Small intestine (tissue), 7 donors: ENCODE data around the gene MYOCD. TPM values are rescaled to one million over a fixed set of nuclear protein-coding genes. Genes with fewer than 3 reads are reported as not detected.

Experiments
- DNase-seq, 2 donors: peaks; one replicate each; pipeline versions ENCODE4 v3.0.0 to v3.0.0-alpha.2; 2013
- FAIRE-seq: peaks from 2 replicates; lab custom pipeline; 2012; peaks lifted over from hg19 to GRCh38; lab: Jason Lieb, UNC
- H3K27ac ChIP-seq, 3 donors: one replicate each; pipeline ENCODE4 v1.5.1; 2013; ENCODE audit warnings: low read length in 2 of 3, mild to moderate bottlenecking in 2 of 3, control low read depth in 1 of 3, inconsistent platforms in 1 of 3, low read depth in 1 of 3, moderate library complexity in 1 of 3
- H3K27me3 ChIP-seq, 3 donors: one replicate each; pipeline ENCODE4 v1.6.1; 2013; ENCODE audit warnings: low read length in 3 of 3, inconsistent platforms in 1 of 3; ENCODE audit not compliant: control insufficient read depth in 3 of 3, insufficient read depth in 3 of 3
- H3K36me3 ChIP-seq, 3 donors: one replicate each; pipeline ENCODE4 v1.6.1; 2013; ENCODE audit warnings: low read length in 3 of 3, inconsistent platforms in 1 of 3, low read depth in 1 of 3, mild to moderate bottlenecking in 1 of 3, moderate library complexity in 1 of 3; ENCODE audit not compliant: control insufficient read depth in 3 of 3, insufficient read depth in 2 of 3
- H3K4me1 ChIP-seq, 3 donors: one replicate each; pipeline ENCODE4 v1.6.1; 2013; ENCODE audit warnings: low read length in 2 of 3, inconsistent platforms in 1 of 3, low read depth in 1 of 3, mild to moderate bottlenecking in 1 of 3, moderate library complexity in 1 of 3; ENCODE audit not compliant: control insufficient read depth in 3 of 3, insufficient read depth in 2 of 3
- H3K4me3 ChIP-seq, 3 donors: one replicate each; pipeline ENCODE4 v1.5.1; 2013; ENCODE audit warnings: low read length in 3 of 3, control low read depth in 1 of 3, inconsistent platforms in 1 of 3, low read depth in 1 of 3, mild to moderate bottlenecking in 1 of 3, moderate library complexity in 1 of 3
- H3K9me3 ChIP-seq, 2 donors: one replicate each; pipeline ENCODE4 v1.6.1; 2013; ENCODE audit warnings: low read depth in 1 of 2, low read length in 1 of 2; ENCODE audit not compliant: control insufficient read depth in 2 of 2, insufficient read depth in 1 of 2
- WGBS, 3 donors: extraction: QIAGEN DNeasy Blood & Tissue Kit; methylation state at CpG; one replicate each; pipeline ENCODE4 v1.1.7; 2013; 5-methylcytosine and 5-hydroxymethylcytosine counted together
- polyA plus RNA-seq, 4 donors: library from polyadenylated mRNA; stranded (reverse) in 3 of 4; unstranded in 1 of 4; fragments of 200-250 nt in 3 of 4; fragments of 120-200 nt in 1 of 4; gene quantifications; one replicate each; pipeline versions ENCODE4 v1.2.1 to v1.2.3, GENCODE V29; 2013
- donor health status: healthy with polysubstance abuse.
- donor health status: control.
- donor health status: control.
- donor health status: Bipolar disorder and iron deficiency.
- donor health status: healthy.

MYOCD gene
- polyA plus RNA-seq, 4 donors = under 0.01 to 3.1 (median 2.1) TPM

DNA sequence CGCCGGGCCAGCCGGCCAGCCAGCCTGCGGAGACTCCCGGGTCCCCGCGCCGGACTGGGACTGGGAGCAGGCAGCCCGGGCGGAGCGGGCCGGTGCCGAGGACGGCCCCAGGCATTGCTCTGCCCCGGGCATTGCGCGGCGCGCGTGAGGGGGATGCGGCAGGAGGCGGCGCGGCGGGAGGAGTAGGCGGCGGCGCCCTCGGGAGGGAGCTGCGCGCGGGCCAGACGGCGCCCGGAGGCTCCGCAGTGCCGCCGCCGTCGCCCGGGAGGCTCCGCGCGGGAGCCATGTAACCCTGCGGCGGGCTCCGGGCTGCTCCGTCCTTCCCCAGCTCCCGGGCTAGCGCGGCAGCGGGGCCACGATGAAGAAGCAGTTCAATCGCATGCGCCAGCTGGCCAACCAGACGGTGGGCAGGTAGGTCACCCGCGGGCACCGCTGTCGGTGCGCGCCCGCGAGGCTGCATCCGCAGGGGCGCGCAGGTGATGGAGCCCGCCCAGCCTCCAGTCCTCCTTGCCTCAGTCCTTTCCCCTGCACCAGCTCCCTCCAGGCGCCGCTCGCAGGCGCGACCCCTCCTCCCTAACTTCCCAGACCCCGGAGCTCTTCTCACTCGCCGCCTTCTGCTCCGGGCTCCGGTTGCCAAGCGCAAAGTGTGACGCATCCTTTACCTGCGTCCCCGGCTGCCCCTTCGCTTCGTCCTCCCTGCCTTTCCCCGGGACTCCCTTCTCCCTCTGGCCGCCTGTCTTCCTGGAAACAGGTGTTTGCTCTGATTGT lies 124.0 kb downstream of the MYOCD start, which contains the start of gene ARHGAP44:
Gene ARHGAP44 (plus strand): TSS at position 18 of the 768 bp plus-strand sequence. CDS start 341 bp downstream, at position 359.
- DNase-seq = peak; percentile 69 to 85
- H3K9me3 ChIP-seq = no peaks in the 10 kb centered on the region
- H3K36me3 ChIP-seq = no peaks in the 10 kb centered on the region
- peaks cover 0 to 3% (median 2%) of the 10 kb centered on the region in 3 donors for H3K4me1 ChIP-seq
- peak within 1 kb of the TSS in 2 of 3 donors; percentile 30 to 55 for H3K27ac ChIP-seq
- no peak for FAIRE-seq
- H3K27me3 ChIP-seq = peaks cover 0 to 7% (median 0%) of the 10 kb centered on the region in 3 donors
- H3K4me3 ChIP-seq = peak within 1 kb of the TSS; percentile 40 to 92 (median 57)
- 1% methylated on average over 45 to 86 of the region's 86 CpGs for WGBS, 3 donors

DNA sequence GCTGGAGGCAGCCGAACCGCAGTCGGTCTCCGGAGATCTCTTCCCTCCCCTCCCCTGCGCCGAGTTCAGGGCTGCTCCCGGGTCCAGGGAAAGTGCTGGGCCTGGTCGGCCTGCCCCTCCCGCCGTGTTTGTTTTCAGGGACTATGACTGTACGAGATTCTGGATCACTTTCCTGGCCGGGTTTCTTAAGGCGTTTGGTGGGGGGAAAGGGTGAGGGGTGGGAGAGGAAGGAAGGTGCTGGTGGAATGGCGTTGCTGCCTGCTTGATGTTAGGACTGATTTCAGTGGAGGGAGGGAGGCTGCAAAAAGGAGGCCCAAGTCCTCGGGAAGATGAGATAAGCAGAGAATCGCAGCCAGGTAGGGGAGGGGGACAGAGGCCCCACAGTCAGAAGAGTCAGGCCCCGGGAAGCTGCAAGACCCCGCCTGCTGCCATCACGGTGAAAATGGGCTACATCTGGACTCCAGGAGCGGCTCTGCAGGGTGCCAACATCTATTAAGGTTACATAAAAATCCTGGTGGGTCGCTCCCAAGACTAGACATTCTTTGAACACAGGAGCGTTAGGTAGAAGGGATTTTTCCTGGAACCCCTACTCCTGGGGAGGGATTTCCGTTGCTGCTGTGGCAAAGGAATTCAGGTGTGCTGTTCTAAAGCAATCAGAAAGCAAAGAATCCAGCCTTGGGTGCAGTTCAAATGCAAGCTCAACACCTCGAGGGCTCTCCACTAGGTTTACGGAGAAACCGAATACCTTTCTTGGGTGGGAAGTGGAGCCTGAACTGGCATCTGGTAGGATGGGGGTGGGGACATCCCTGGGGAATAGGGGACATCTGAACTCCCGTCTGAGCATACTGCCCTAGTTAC lies 124.8 kb downstream of the MYOCD start:
- H3K4me3 ChIP-seq = peak overlapping the region; percentile 40 to 92 (median 57)
- H3K36me3 ChIP-seq = no peaks in the 10 kb centered on the region
- H3K27ac ChIP-seq = no peak overlapping the region
- no peak for FAIRE-seq
- DNase-seq = peak in 1 of 2 donors; percentile 44
- no peaks in the 10 kb centered on the region for H3K9me3 ChIP-seq
- H3K27me3 ChIP-seq = peaks cover 0 to 7% (median 0%) of the 10 kb centered on the region in 3 donors
- H3K4me1 ChIP-seq = peaks cover 0 to 3% (median 2%) of the 10 kb centered on the region in 3 donors
- 6 to 17% (median 9%) methylated on average over 25 to 27 of the region's 27 CpGs for WGBS, 3 donors

DNA sequence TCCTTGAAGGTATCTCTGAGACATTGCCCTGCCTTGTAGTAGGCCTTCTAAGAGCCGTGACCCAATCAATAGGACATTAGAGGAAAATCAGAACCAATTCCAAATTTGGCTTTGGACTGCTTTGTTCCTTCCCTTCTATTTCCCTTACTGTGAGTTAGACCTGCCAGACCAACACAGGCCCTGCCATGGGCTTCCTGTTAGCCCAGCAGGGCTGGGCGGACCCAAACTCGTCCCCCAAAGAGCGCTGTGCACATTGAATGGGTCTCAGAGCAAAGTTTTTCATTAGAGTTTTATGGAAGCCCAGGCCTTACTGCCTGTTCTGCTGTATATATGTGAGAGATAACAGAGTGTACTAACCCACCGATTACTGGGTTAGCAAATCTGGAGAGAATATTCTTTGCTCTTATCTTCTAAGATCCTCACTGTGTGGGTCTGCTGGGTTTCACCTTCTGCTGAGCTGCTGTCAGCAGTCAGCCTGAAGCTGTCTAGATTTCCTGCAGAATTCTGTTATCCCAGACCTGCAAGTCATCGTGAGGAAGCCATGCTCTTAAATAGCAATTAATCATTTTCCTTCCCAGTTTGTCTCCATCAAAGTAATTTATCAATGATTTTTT lies 129.3 kb downstream of the MYOCD start:
- H3K4me1 ChIP-seq = peaks cover 0 to 2% (median 2%) of the 10 kb centered on the region in 3 donors
- H3K36me3 ChIP-seq = no peaks in the 10 kb centered on the region
- no peak overlapping the region for H3K4me3 ChIP-seq
- no peak overlapping the region for H3K27ac ChIP-seq
- 49 to 59% (median 55%) methylated on average over 6 of the region's 6 CpGs for WGBS, 3 donors
- FAIRE-seq = no peak
- H3K27me3 ChIP-seq = peaks cover 0 to 3% (median 0%) of the 10 kb centered on the region in 3 donors
- H3K9me3 ChIP-seq = peaks cover 0 to 3% of the 10 kb centered on the region in 2 donors
- no peak for DNase-seq

DNA sequence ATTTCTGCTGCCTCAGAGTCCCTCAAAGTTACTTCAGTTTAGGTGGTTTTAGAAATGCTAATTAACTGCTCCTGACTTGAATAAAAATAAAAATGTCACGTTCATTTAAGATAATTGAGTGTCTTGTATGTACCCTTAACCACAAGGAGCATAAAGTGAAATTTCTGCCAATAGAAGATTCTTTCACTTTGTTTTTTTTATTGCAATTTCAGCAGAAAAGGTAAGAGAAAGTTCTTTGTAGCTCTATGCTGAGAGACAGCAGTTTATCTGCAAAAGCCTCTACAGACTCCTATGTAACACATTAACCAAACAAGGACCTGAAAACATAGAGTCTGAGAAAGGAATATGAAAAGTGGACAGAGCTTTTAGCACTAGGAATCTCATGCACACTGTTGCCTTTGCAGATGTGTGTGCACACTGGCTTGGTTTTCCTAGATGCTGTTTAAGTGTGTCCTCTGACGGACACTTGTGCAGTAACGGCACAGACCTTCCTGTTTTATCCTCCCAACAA lies 135.2 kb downstream of the MYOCD start:
- peaks cover 0 to 3% (median 0%) of the 10 kb centered on the region in 3 donors for H3K4me1 ChIP-seq
- peaks cover 0 to 2% (median 0%) of the 10 kb centered on the region in 3 donors for H3K27me3 ChIP-seq
- FAIRE-seq (no peak), DNase-seq (no peak)
- no peak overlapping the region for H3K27ac ChIP-seq
- no peak overlapping the region for H3K4me3 ChIP-seq
- H3K36me3 ChIP-seq = no peaks in the 10 kb centered on the region
- peaks cover 0 to 3% of the 10 kb centered on the region in 2 donors for H3K9me3 ChIP-seq
- WGBS, 3 donors = 40 to 58% (median 43%) methylated on average over 3 of the region's 3 CpGs

DNA sequence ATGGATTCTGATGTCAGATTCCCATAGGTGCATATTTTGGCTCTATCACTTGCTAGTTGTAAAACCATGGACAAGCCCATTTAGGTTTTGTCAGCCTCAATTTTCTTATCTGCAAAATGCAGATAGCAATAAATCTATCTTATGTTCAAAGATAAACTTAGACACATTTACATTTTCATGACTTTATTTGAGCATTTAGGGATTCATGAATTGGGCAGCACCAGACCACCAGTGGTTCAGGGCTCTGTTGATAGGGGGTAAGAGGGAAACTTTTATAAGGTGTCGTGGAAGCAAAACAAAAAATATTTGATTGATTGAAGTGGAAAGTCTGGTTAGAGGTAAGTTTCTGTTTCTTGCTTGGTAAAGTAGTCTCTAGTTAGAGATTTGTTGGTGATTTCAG lies 140.9 kb downstream of the MYOCD start:
- no peak for DNase-seq
- Histone ChIP-seq H3K9me3 (peaks cover 2 to 15% of the 10 kb centered on the region in 2 donors), H3K27me3 (peaks cover 0 to 2% (median 0%) of the 10 kb centered on the region in 3 donors), H3K36me3 (no peaks in the 10 kb centered on the region), H3K4me1 (no peaks in the 10 kb centered on the region), H3K4me3 (no peak overlapping the region), H3K27ac (no peak overlapping the region)
- no peak for FAIRE-seq
- 89 to 93% (median 92%) methylated on average over 1 of the region's 1 CpG for WGBS, 3 donors

DNA sequence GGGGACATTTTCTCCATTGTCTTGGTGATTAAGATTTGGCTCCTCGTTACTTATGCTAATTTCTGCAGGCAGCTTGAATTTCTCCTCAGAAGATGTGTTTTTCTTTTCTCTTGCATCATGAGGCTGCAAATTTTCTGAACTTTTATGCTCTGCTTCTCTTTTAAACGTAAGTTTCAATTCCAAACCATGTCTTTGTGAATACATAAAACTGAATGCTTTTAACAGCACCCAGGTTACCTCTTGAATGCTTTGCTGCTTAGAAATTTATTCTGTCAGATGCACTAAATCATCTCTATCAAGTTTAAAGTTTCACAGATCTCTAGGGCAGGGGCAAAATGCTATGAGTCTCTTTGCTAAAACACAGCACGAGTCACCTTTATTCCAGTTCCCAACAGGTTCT lies 143.0 kb downstream of the MYOCD start:
- Histone ChIP-seq H3K27ac (no peak overlapping the region), H3K27me3 (peaks cover 0 to 2% (median 0%) of the 10 kb centered on the region in 3 donors), H3K4me3 (no peak overlapping the region), H3K9me3 (peaks cover 2 to 15% of the 10 kb centered on the region in 2 donors), H3K4me1 (no peaks in the 10 kb centered on the region), H3K36me3 (no peaks in the 10 kb centered on the region)
- FAIRE-seq = no peak
- WGBS, 3 donors = 80 to 90% (median 86%) methylated on average over 3 of the region's 3 CpGs
- DNase-seq = no peak

DNA sequence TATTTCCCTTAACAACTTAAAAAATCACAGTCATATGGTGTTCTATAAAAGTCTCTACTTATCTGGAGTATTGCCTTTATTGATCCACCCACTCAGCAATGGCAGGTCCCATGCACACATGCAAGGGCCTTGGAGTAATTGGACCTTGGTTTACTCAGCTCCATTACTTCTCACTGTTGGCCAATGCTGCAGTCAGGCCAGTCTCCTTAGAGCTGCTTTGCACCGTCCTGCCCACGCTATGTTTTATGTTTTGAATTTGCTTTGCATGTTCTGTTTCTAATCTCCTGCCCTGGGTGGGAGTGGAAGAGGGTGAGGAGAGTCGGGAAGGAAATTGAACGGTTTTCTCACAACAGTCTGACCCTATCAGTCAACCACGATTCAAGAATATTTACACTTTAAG lies 147.2 kb downstream of the MYOCD start:
- Histone ChIP-seq H3K27me3 (no peaks in the 10 kb centered on the region), H3K4me3 (no peak overlapping the region), H3K4me1 (no peaks in the 10 kb centered on the region), H3K9me3 (peaks cover 2 to 14% of the 10 kb centered on the region in 2 donors), H3K36me3 (no peaks in the 10 kb centered on the region), H3K27ac (no peak overlapping the region)
- DNase-seq (peak in 1 of 2 donors; percentile 47), FAIRE-seq (no peak)
- 47 to 52% (median 47%) methylated on average over 5 of the region's 5 CpGs for WGBS, 3 donors

DNA sequence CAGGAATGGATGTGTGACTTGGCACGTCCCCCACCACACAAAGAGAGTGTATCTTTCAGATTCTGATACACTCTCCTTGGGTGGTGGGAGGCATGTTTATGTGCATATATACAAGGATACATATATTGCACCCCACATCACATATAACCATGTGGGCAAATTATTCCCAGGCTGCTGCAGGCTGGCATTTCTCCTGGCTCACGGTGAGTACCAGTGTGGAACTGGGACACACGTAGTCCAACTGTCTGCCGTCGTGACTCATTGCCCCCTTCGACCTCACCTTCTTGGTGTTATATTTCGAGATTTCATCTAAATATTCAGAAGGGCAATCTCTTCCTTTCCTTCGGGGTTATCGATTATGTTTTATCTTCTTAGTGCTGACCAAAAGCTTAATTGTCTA lies 148.0 kb downstream of the MYOCD start:
- Histone ChIP-seq H3K4me3 (no peak overlapping the region), H3K27me3 (no peaks in the 10 kb centered on the region), H3K27ac (no peak overlapping the region), H3K36me3 (no peaks in the 10 kb centered on the region), H3K4me1 (no peaks in the 10 kb centered on the region), H3K9me3 (peaks cover 0 to 6% of the 10 kb centered on the region in 2 donors)
- FAIRE-seq (no peak), DNase-seq (no peak)
- WGBS, 3 donors = 82 to 88% (median 85%) methylated on average over 9 of the region's 9 CpGs
